ENCODE results near the gene PHLPP1. TPM values are rescaled to one million over a fixed set of nuclear protein-coding genes. Genes with fewer than 3 reads are reported as not detected.

The PHLPP1 gene
- total and polyA plus RNA-seq, 9 of the 15 experiments (the other 6 are each of a cell fraction or from before 2014, with no cell fraction given), result 0.56 to 9.0 (median 4.5) TPM

GRCh38 chr18:62773691-62774090, 58.4 kb downstream of the PHLPP1 start:
- POLR2A ChIA-PET, result interaction anchor here (2.0 kb wide), 1 partner anchor 12 kb away, joined by 4 read pairs; no protein-coding TSS in a partner anchor
- 58% methylated on average over 3 of the region's 3 CpGs for WGBS (ENCODE audit: insufficient coverage, low coverage, missing lambda C conversion rate)

More at GRCh38 chr18:62773691-62774090, 58.4 kb downstream of the PHLPP1 start:
- Histone ChIP-seq H2AFZ (ENCODE audit: low read depth, low read length) (no peak overlapping the region), H3K79me2 (ENCODE audit: control insufficient read depth, insufficient read depth, low read length) (peaks cover 24% of the 10 kb centered on the region; the same call in 2 of the 3 replicates), H3K36me3 (ENCODE audit: control insufficient read depth, insufficient read depth, low read length) (no peaks in the 10 kb centered on the region), H3K9me1 (ENCODE audit: control insufficient read depth, insufficient read depth, low read length) (no peaks in the 10 kb centered on the region), H3K9ac (ENCODE audit: insufficient read depth in 1 of 2, low read depth in 2 of 2, low read length in 2 of 2) (no peak overlapping the region), H3K4me3 (no peak overlapping the region), H3K4me2 (ENCODE audit: insufficient read depth, low read length) (no peak overlapping the region), H3K27ac (ENCODE audit: extremely low read depth, low read depth, low read length) (no peak overlapping the region), H3K27me3 (ENCODE audit: control insufficient read depth in 2 of 2, insufficient read depth in 2 of 2, low read length in 2 of 2) (no peaks in the 10 kb centered on the region), H3K4me1 (replicated peaks in 1 of 2; ENCODE audit: control insufficient read depth in 2 of 2, insufficient read depth in 2 of 2, low read length in 2 of 2) (0 out of 5 replicates have a peak, but pooled peaks cover 0 to 6% of the 10 kb centered on the region in 2 experiments), H4K20me1 (replicated peaks; ENCODE audit: control insufficient read depth, insufficient read depth, low read length) (0 out of 2 replicates have a peak, but pooled peaks cover 3% of the 10 kb centered on the region), H3K9me3 (replicated peaks; ENCODE audit: control insufficient read depth, insufficient read depth, low read depth, low read length) (no peaks in the 10 kb centered on the region)
- no peak for DNase-seq (ENCODE audit: extremely low read depth in 1 of 4, low spot score in 3 of 4)
- no peak for ATAC-seq
- intact Hi-C loops (cut with micrococcal nuclease), result no loop called here
- no peak for TF ChIP-seq ZNF699 (CRISPR knock-in tag; IDR thresholded peaks at IDR 0.05; ENCODE audit: insufficient replicate concordance)
- TF ChIP-seq, protein P1, sequence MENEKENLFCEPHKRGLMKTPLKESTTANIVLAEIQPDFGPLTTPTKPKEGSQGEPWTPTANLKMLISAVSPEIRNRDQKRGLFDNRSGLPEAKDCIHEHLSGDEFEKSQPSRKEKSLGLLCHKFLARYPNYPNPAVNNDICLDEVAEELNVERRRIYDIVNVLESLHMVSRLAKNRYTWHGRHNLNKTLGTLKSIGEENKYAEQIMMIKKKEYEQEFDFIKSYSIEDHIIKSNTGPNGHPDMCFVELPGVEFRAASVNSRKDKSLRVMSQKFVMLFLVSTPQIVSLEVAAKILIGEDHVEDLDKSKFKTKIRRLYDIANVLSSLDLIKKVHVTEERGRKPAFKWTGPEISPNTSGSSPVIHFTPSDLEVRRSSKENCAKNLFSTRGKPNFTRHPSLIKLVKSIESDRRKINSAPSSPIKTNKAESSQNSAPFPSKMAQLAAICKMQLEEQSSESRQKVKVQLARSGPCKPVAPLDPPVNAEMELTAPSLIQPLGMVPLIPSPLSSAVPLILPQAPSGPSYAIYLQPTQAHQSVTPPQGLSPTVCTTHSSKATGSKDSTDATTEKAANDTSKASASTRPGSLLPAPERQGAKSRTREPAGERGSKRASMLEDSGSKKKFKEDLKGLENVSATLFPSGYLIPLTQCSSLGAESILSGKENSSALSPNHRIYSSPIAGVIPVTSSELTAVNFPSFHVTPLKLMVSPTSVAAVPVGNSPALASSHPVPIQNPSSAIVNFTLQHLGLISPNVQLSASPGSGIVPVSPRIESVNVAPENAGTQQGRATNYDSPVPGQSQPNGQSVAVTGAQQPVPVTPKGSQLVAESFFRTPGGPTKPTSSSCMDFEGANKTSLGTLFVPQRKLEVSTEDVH (IDR thresholded peaks at IDR 0.05; ENCODE audit: low read depth, partially characterized antibody), result no peak
- FAIRE-seq, result no peak
- in situ Hi-C loops (cut with MboI), result no loop called here
- CTCF ChIA-PET (ENCODE audit: low intra/inter-chr PET ratio), result interaction anchor here (0.6 kb wide), 1 partner anchor 184 kb away, joined by 3 read pairs; no protein-coding TSS in a partner anchor
- BruUV-seq (replicated peaks), result no TSS peak
